DOHH2 (cell line): Measurements from ENCODE around the gene MAP3K4.
"Not testable (repeated sequence)": the region's sequence is repeated elsewhere in the genome, so short reads cannot be mapped to it uniquely, and the experiment has no call there.

ENCODE experiments used
- H3F3A ChIP-seq: fragments of 200-600 bp; sonication (generic), shearing (Covaris generic); 2 replicates; pipeline ENCODE4 v1.6.0; 2016; ENCODE audit warnings: antibody characterized with exemption, mild to moderate bottlenecking; ENCODE audit not compliant: control insufficient read depth, insufficient read depth
- H3K27ac ChIP-seq: fragments of 200-600 bp; sonication (generic); 2 replicates; pipeline ENCODE4 v1.5.1; 2014; ENCODE audit warnings: low read depth, mild to moderate bottlenecking, low read length, moderate library complexity
- H3K27me3 ChIP-seq: fragments of 200-600 bp; sonication (generic); 2 replicates; pipeline ENCODE4 v1.6.1; 2014; ENCODE audit warnings: mild to moderate bottlenecking, low read length, mixed read lengths; ENCODE audit not compliant: control insufficient read depth
- H3K36me3 ChIP-seq: fragments of 200-600 bp; sonication (generic); 2 replicates; pipeline ENCODE4 v1.6.1; 2014; ENCODE audit warnings: mild to moderate bottlenecking, low read length, moderate library complexity, mixed read lengths; ENCODE audit not compliant: control insufficient read depth
- H3K4me1 ChIP-seq: fragments of 200-600 bp; sonication (generic); 2 replicates; pipeline ENCODE4 v1.6.1; 2014; ENCODE audit warnings: mild to moderate bottlenecking, low read length, mixed read lengths; ENCODE audit not compliant: control insufficient read depth
- H3K4me2 ChIP-seq: fragments of 200-600 bp; sonication (generic); 2 replicates; pipeline ENCODE4 v1.6.0; 2014; ENCODE audit warnings: mild to moderate bottlenecking, low read length, moderate library complexity
- H3K4me3 ChIP-seq: fragments of 200-600 bp; sonication (generic); 2 replicates; pipeline ENCODE4 v1.5.1; 2014; ENCODE audit warnings: mild to moderate bottlenecking, low read length, mixed read lengths
- H3K79me2 ChIP-seq: fragments of 200-600 bp; sonication (generic); 2 replicates; pipeline ENCODE4 v1.6.1; 2014; ENCODE audit warnings: mild to moderate bottlenecking, low read length, mixed read lengths; ENCODE audit not compliant: control insufficient read depth
- H3K9me2 ChIP-seq: fragments of 200-600 bp; sonication (generic); replicated peaks from 2 replicates; pipeline ENCODE4 v1.6.1; 2014; ENCODE audit warnings: mild to moderate bottlenecking, low read length, mixed read lengths; ENCODE audit not compliant: control insufficient read depth
- H3K9me3 ChIP-seq: fragments of 200-600 bp; sonication (generic); 2 replicates; pipeline ENCODE4 v1.6.1; 2014; ENCODE audit warnings: antibody characterized with exemption, low read length, mixed read lengths; ENCODE audit not compliant: control insufficient read depth, insufficient read depth
- H4K20me1 ChIP-seq: fragments of 200-600 bp; sonication (generic); 2 replicates; pipeline ENCODE4 v1.6.0; 2014; ENCODE audit warnings: low read depth, mild to moderate bottlenecking, antibody characterized with exemption, low read length, moderate library complexity; ENCODE audit not compliant: control insufficient read depth, insufficient read depth
- EZH2phosphoT487 ChIP-seq: fragments of 200-600 bp; sonication (generic); IDR thresholded peaks from 2 replicates; pipeline ENCODE4 v1.6.1; 2017; ENCODE audit warnings: borderline replicate concordance, mild to moderate bottlenecking, antibody characterized with exemption, low read length, moderate library complexity, mixed read lengths
- TF ChIP-seq, protein P1 (sequence below): fragments of 200-600 bp; sonication (generic); IDR thresholded peaks from one replicate; pipeline ENCODE4 v1.5.1; 2014; ENCODE audit warnings: antibody characterized with exemption, mild to moderate bottlenecking, low read depth, low read length; ENCODE audit not compliant: poor library complexity, severe bottlenecking

MAP3K4 gene

DNA sequence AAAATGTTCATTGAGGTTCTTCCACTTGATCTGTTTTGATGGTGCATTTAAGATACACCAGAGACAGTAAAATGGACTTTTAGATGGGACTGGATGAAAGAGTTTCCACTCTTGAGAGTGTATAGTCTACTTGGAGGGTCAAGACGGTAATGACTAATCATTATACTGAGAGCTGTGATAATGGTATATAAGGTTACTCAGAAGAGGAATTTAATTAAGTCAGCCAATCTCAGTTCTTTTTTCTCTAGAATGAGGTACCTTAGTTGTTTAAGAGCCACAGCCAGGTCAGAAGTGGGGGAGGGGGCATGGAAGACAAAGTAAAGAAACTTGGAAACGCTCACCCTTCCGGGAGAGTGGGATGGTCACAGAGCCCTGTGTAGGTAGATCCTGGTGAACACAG, 123.9 kb downstream of the MAP3K4 start:
- Histone ChIP-seq H3K4me2 (no peak overlapping the region), H3K9me2 (no peaks in the 10 kb centered on the region)
- TF ChIP-seq, protein P1, sequence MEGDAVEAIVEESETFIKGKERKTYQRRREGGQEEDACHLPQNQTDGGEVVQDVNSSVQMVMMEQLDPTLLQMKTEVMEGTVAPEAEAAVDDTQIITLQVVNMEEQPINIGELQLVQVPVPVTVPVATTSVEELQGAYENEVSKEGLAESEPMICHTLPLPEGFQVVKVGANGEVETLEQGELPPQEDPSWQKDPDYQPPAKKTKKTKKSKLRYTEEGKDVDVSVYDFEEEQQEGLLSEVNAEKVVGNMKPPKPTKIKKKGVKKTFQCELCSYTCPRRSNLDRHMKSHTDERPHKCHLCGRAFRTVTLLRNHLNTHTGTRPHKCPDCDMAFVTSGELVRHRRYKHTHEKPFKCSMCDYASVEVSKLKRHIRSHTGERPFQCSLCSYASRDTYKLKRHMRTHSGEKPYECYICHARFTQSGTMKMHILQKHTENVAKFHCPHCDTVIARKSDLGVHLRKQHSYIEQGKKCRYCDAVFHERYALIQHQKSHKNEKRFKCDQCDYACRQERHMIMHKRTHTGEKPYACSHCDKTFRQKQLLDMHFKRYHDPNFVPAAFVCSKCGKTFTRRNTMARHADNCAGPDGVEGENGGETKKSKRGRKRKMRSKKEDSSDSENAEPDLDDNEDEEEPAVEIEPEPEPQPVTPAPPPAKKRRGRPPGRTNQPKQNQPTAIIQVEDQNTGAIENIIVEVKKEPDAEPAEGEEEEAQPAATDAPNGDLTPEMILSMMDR: no peak
- no peak for TF ChIP-seq EZH2phosphoT487

DNA sequence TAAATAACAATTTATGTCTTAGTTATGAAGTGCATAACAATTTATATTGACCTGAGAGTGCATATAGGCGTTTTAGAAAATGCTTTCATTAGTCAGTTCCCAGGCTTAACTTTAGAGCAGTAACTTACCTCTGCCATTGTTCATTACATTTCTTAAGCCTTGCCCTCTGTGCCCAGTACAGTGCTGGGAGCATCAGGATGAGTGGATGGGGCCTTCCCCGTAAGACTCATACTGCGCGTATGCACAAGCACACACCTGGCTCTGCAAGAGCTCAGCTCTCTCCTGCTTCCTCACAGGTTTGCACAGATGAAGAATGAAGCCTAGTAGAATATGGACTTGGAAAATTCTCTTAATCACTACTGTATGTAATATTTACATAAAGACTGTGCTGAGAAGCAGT, 125.0 kb downstream of the MAP3K4 start:
- no peaks in the 10 kb centered on the region for H3F3A ChIP-seq
- H3K4me2 ChIP-seq: no peak overlapping the region
- no peak overlapping the region for H3K4me3 ChIP-seq

More for the DNA sequence above, 123.9 kb downstream of the MAP3K4 start:
- peaks cover 95% of the 10 kb centered on the region for H3K36me3 ChIP-seq
- no peaks in the 10 kb centered on the region for H3K79me2 ChIP-seq
- H3K4me3 ChIP-seq: no peak overlapping the region
- no peak overlapping the region for H3K27ac ChIP-seq
- no peaks in the 10 kb centered on the region for H3K4me1 ChIP-seq
- H3K9me3 ChIP-seq: no peaks in the 10 kb centered on the region
- no peaks in the 10 kb centered on the region for H3K27me3 ChIP-seq
- H3F3A ChIP-seq: no peaks in the 10 kb centered on the region
- H4K20me1 ChIP-seq: no peaks in the 10 kb centered on the region

DNA sequence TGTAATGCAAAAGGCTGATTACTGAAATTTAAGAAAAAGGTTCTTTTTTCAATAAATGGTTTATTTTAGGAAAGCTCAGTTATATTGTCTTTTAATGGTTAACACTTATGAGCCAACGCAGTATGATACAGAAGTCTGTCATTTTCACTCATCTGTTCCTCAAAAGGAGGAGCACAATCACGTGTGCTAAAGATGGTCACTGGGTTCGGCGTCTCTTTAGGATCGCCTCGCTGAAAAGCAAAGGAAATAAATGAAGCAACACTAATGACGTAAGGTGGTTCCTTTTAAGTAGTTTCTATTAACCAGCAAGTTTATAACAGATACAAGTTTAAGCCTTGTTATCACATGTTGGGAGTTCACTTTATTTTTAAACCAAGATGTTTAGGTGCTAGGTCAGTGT, 125.7 kb downstream of the MAP3K4 start:
- no peaks in the 10 kb centered on the region for H3F3A ChIP-seq
- no peak overlapping the region for H3K4me3 ChIP-seq
- no peaks in the 10 kb centered on the region for H3K27me3 ChIP-seq
- peaks cover 87% of the 10 kb centered on the region for H3K36me3 ChIP-seq
- no peaks in the 10 kb centered on the region for H3K4me1 ChIP-seq
- H3K27ac ChIP-seq: no peak overlapping the region
- H3K9me2 ChIP-seq: no peaks in the 10 kb centered on the region
- TF ChIP-seq EZH2phosphoT487: no peak
- TF ChIP-seq, protein P1: no peak
- H3K79me2 ChIP-seq: no peaks in the 10 kb centered on the region
- H3K4me2 ChIP-seq: no peak overlapping the region
- H3K9me3 ChIP-seq: peaks cover 2% of the 10 kb centered on the region; the same call in 1 of the 2 replicates
- H4K20me1 ChIP-seq: no peaks in the 10 kb centered on the region

More for the DNA sequence above, 125.0 kb downstream of the MAP3K4 start:
- H3K79me2 ChIP-seq: no peaks in the 10 kb centered on the region
- no peak overlapping the region for H3K27ac ChIP-seq
- no peaks in the 10 kb centered on the region for H4K20me1 ChIP-seq
- peaks cover 93% of the 10 kb centered on the region for H3K36me3 ChIP-seq
- H3K9me3 ChIP-seq: no peaks in the 10 kb centered on the region
- no peaks in the 10 kb centered on the region for H3K27me3 ChIP-seq
- no peaks in the 10 kb centered on the region for H3K4me1 ChIP-seq
- no peak for TF ChIP-seq EZH2phosphoT487
- TF ChIP-seq, protein P1: no peak
- H3K9me2 ChIP-seq: no peaks in the 10 kb centered on the region

DNA sequence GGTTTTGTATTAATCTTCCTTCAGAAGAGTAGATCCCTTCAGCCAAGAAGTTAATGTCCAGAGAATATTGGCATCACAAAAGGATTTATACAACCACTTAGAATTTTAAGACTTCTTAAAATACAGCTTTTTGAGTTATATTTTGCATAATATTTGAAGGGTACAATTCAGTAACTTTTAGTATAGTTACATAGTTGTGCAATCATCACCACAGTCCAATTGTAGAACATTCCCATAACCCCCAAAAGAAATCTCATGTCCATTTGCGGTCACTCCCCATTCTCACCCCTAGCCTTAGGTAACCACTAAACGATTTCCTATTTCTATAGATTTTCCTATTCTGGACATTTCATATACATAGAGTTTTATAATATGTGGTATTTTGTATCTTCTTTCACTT, 126.4 kb downstream of the MAP3K4 start:
- Histone ChIP-seq H3K4me1 (no peaks in the 10 kb centered on the region), H3F3A (no peaks in the 10 kb centered on the region), H3K36me3 (peaks cover 87% of the 10 kb centered on the region), H3K79me2 (no peaks in the 10 kb centered on the region), H3K27me3 (no peaks in the 10 kb centered on the region), H3K4me3 (no peak overlapping the region), H3K9me2 (no peaks in the 10 kb centered on the region), H3K4me2 (no peak overlapping the region), H3K9me3 (peaks cover 4% of the 10 kb centered on the region; the same call in 1 of the 2 replicates), H3K27ac (no peak overlapping the region), H4K20me1 (no peaks in the 10 kb centered on the region)
- TF ChIP-seq, protein P1: no peak
- TF ChIP-seq EZH2phosphoT487: no peak

DNA sequence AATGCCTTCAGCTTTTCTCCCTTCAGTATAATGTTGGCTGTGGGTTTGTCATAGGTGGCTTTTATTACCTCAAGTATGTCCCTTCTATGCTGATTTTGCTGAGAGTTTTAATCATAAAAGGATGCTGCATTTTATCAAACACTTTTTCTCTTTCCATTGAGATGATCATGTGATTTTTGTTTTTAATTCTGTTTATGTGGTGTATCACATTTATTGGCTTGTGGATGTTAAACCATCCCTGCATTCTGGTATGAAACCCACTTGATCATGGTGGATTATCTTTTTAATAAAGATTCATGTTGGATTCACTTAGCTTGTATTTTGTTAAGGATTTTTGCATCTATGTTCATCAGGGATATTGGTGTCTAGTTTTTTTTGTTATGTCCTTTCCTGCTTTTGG, 131.8 kb downstream of the MAP3K4 start:
- H3K4me2 ChIP-seq, H3K4me3 ChIP-seq, H3K4me1 ChIP-seq, H4K20me1 ChIP-seq, H3K79me2 ChIP-seq, H3K9me3 ChIP-seq, H3F3A ChIP-seq, H3K27me3 ChIP-seq, H3K9me2 ChIP-seq, H3K27ac ChIP-seq: not testable (repeated sequence)
- H3K36me3 ChIP-seq: peaks cover 53% of the 10 kb centered on the region
